GM23338 (cell line): Measurements from ENCODE around the gene AGFG2. TPM values are rescaled to one million over a fixed set of nuclear protein-coding genes. Genes with fewer than 3 reads are reported as not detected.

Experiments
- ATAC-seq: fragments of 200-7000 bp; cut with Tn5 transposase; 3 replicates; pipeline ENCODE4 v1.9.1; 2020
- DNase-seq: peaks from one replicate; pipeline ENCODE4 v3.0.0-alpha.2; 2015; ENCODE audit warnings: low spot score
- H2AFZ ChIP-seq: fragments of 200-600 bp; sonication (generic); 2 replicates; pipeline ENCODE4 v1.8.0; 2016; ENCODE audit warnings: antibody characterized with exemption, mild to moderate bottlenecking, moderate library complexity
- H3F3A ChIP-seq: fragments of 200-600 bp; sonication (generic); replicated peaks from 2 replicates; pipeline ENCODE4 v1.8.0; 2017; ENCODE audit warnings: antibody characterized with exemption, mixed run types, low read depth
- H3K27ac ChIP-seq: fragments of 200-600 bp; sonication (generic); 2 replicates; pipeline ENCODE4 v1.6.1; 2016; ENCODE audit warnings: low read depth
- H3K27me3 ChIP-seq: fragments of 200-600 bp; sonication (generic); 2 replicates; pipeline ENCODE4 v1.8.0; 2016; ENCODE audit warnings: mild to moderate bottlenecking, mixed run types, moderate library complexity; ENCODE audit not compliant: insufficient read depth
- H3K36me3 ChIP-seq: fragments of 200-600 bp; sonication (generic); 2 replicates; pipeline ENCODE4 v1.8.0; 2016; ENCODE audit warnings: mild to moderate bottlenecking; ENCODE audit not compliant: insufficient read depth
- H3K4me1 ChIP-seq: fragments of 200-600 bp; sonication (generic); 2 replicates; pipeline ENCODE4 v1.8.0; 2016; ENCODE audit warnings: mild to moderate bottlenecking, moderate library complexity; ENCODE audit not compliant: insufficient read depth
- H3K4me2 ChIP-seq: fragments of 200-600 bp; sonication (generic); 2 replicates; pipeline ENCODE4 v1.7.1; 2017; ENCODE audit warnings: mixed run types
- H3K4me3 ChIP-seq: fragments of 200-600 bp; sonication (generic); 2 replicates; pipeline ENCODE4 v1.6.1; 2016; ENCODE audit warnings: mixed run types
- H3K79me2 ChIP-seq: fragments of 200-600 bp; sonication (generic); replicated peaks from 2 replicates; pipeline ENCODE4 v1.8.0; 2017; ENCODE audit warnings: mild to moderate bottlenecking; ENCODE audit not compliant: insufficient read depth
- H3K9me2 ChIP-seq: fragments of 200-600 bp; sonication (generic); 2 replicates; pipeline ENCODE4 v1.8.0; 2017; ENCODE audit not compliant: insufficient read depth
- H4K20me1 ChIP-seq: fragments of 200-600 bp; sonication (generic); replicated peaks from 2 replicates; pipeline ENCODE4 v1.8.0; 2017; ENCODE audit warnings: mild to moderate bottlenecking; ENCODE audit not compliant: insufficient read depth
- H3K27ac Mint-ChIP-seq: 2 replicates; pipeline ENCODE4 v1.8.0; 2020; ENCODE audit warnings: inconsistent platforms, mild to moderate bottlenecking, moderate library complexity, mixed read lengths
- H3K27me3 Mint-ChIP-seq: 3 replicates; pipeline ENCODE4 v1.8.0; 2022; ENCODE audit warnings: low read depth, mild to moderate bottlenecking, moderate library complexity, mixed read lengths, inconsistent platforms; ENCODE audit not compliant: insufficient read depth, poor library complexity
- H3K36me3 Mint-ChIP-seq: 3 replicates; pipeline ENCODE4 v1.8.0; 2021; ENCODE audit warnings: low read depth, mild to moderate bottlenecking, inconsistent platforms, moderate library complexity, mixed read lengths
- H3K4me1 Mint-ChIP-seq: 3 replicates; pipeline ENCODE4 v1.8.0; 2020; ENCODE audit warnings: mild to moderate bottlenecking, inconsistent platforms, mixed read lengths
- H3K4me3 Mint-ChIP-seq: 3 replicates; pipeline ENCODE4 v1.8.0; 2021; ENCODE audit warnings: moderate library complexity, mild to moderate bottlenecking, inconsistent platforms, mixed read lengths
- H3K9me3 Mint-ChIP-seq: 3 replicates; pipeline ENCODE4 v1.8.0; 2020; ENCODE audit warnings: moderate library complexity, mild to moderate bottlenecking, inconsistent platforms, mixed read lengths
- ETS1 ChIP-seq: IDR thresholded peaks from 2 replicates; pipeline ENCODE4 v1.6.1; 2016; ENCODE audit warnings: antibody characterized with exemption
- EZH2phosphoT487 ChIP-seq: fragments of 200-600 bp; sonication (generic); IDR thresholded peaks from one replicate; pipeline ENCODE4 v1.8.1; 2018; ENCODE audit warnings: antibody characterized with exemption; ENCODE audit not compliant: unreplicated experiment
- JUNB ChIP-seq: IDR thresholded peaks from one replicate; pipeline ENCODE4 v1.6.1; 2016; ENCODE audit warnings: antibody characterized with exemption; ENCODE audit not compliant: unreplicated experiment
- POLR2AphosphoS5 ChIP-seq: IDR thresholded peaks from 2 replicates; pipeline ENCODE4 v1.6.1; 2016; ENCODE audit warnings: antibody characterized with exemption, low read depth
- ZNF462 ChIP-seq: fragments of 250-450 bp; sonication (Bioruptor Pico); IDR thresholded peaks from 2 replicates; pipeline ENCODE4 v1.5.0; 2020; ENCODE audit warnings: mild to moderate bottlenecking, moderate library complexity
- polyA plus RNA-seq: library from polyadenylated mRNA; unstranded; fragments of >200 nt; fragmentation: Nextera tagmentation; extraction: Ambion mirVana; gene quantifications from 2 replicates; pipeline ENCODE4 v1.2.1, GENCODE V29; 2016
- total RNA-seq: library from RNA; depleted of rRNA; stranded (reverse); fragments of >200 nt; shearing (Covaris generic); gene quantifications from 2 replicates; pipeline ENCODE4 v1.2.3, GENCODE V29; 2014

The AGFG2 gene
- total and polyA plus RNA-seq, 2 experiments from 2014 or later = 2.3 to 8.9 TPM

GRCh38 chr7:100555701-100556100 is 16.7 kb downstream of the AGFG2 start:
- no peaks in the 10 kb centered on the region; the same call in 2 of the 3 replicates for H3K4me1 Mint-ChIP-seq
- no peak overlapping the region for H3K4me2 ChIP-seq
- no peak overlapping the region for H3K27ac ChIP-seq
- no peak overlapping the region for H3K27ac Mint-ChIP-seq
- H3K27me3 ChIP-seq = no peaks in the 10 kb centered on the region
- peaks cover 10% of the 10 kb centered on the region for H3K36me3 Mint-ChIP-seq
- no peak for ATAC-seq
- no peak for TF ChIP-seq ZNF462 (CRISPR knock-in tag)
- TF ChIP-seq JUNB = no peak
- no peaks in the 10 kb centered on the region for H3K9me2 ChIP-seq
- H3K9me3 Mint-ChIP-seq = no peaks in the 10 kb centered on the region; the same call in 2 of the 3 replicates
- H2AFZ ChIP-seq = no peak overlapping the region
- H3K36me3 ChIP-seq = no peaks in the 10 kb centered on the region; the same call in 1 of the 2 replicates
- H3K4me1 ChIP-seq = no peaks in the 10 kb centered on the region
- no peak for DNase-seq
- 0 out of 2 replicates have a peak, but pooled peaks cover 2% of the 10 kb centered on the region for H4K20me1 ChIP-seq
- H3K27me3 Mint-ChIP-seq = peaks cover 2% of the 10 kb centered on the region
- no peak overlapping the region for H3K4me3 Mint-ChIP-seq
- no peaks in the 10 kb centered on the region for H3K79me2 ChIP-seq
- H3K4me3 ChIP-seq = no peak overlapping the region
- H3F3A ChIP-seq = no peaks in the 10 kb centered on the region

- H3K27ac Mint-ChIP-seq = no peak overlapping the region
- no peak for TF ChIP-seq EZH2phosphoT487
- no peak for TF ChIP-seq ZNF462 (CRISPR knock-in tag)
- no peak for TF ChIP-seq POLR2AphosphoS5
- TF ChIP-seq ETS1 = no peak
Observed at GRCh38 chr7:100556541-100556940, 17.5 kb downstream of the AGFG2 start.

More at GRCh38 chr7:100556541-100556940, 17.5 kb downstream of the AGFG2 start:
- Mint-ChIP-seq H3K36me3 (peaks cover 9% of the 10 kb centered on the region; the same call in 2 of the 3 replicates), H3K4me3 (no peak overlapping the region), H3K4me1 (no peaks in the 10 kb centered on the region; the same call in 2 of the 3 replicates), H3K27me3 (peaks cover 2% of the 10 kb centered on the region), H3K9me3 (no peaks in the 10 kb centered on the region; the same call in 2 of the 3 replicates)
- no peaks in the 10 kb centered on the region for H3K4me1 ChIP-seq
- H2AFZ ChIP-seq = no peak overlapping the region
- H3K4me3 ChIP-seq = no peak overlapping the region
- no peaks in the 10 kb centered on the region for H3K27me3 ChIP-seq
- no peaks in the 10 kb centered on the region; the same call in 1 of the 2 replicates for H3K36me3 ChIP-seq
- 0 out of 2 replicates have a peak overlapping the region, but pooled peaks have one; percentile 26 for H3K27ac ChIP-seq
- no peaks in the 10 kb centered on the region for H3F3A ChIP-seq
- no peak overlapping the region for H3K4me2 ChIP-seq
- DNase-seq = no peak
- H4K20me1 ChIP-seq = 0 out of 2 replicates have a peak, but pooled peaks cover 2% of the 10 kb centered on the region
- H3K79me2 ChIP-seq = no peaks in the 10 kb centered on the region
- ATAC-seq = no peak
- H3K9me2 ChIP-seq = no peaks in the 10 kb centered on the region
